ENCODE results near the gene RBM44. TPM values are rescaled to one million over a fixed set of nuclear protein-coding genes. Genes with fewer than 3 reads are reported as not detected.

The RBM44 gene
- total and polyA plus RNA-seq, 4 donors = 0.02 to 0.75 (median 0.15) TPM

DNA sequence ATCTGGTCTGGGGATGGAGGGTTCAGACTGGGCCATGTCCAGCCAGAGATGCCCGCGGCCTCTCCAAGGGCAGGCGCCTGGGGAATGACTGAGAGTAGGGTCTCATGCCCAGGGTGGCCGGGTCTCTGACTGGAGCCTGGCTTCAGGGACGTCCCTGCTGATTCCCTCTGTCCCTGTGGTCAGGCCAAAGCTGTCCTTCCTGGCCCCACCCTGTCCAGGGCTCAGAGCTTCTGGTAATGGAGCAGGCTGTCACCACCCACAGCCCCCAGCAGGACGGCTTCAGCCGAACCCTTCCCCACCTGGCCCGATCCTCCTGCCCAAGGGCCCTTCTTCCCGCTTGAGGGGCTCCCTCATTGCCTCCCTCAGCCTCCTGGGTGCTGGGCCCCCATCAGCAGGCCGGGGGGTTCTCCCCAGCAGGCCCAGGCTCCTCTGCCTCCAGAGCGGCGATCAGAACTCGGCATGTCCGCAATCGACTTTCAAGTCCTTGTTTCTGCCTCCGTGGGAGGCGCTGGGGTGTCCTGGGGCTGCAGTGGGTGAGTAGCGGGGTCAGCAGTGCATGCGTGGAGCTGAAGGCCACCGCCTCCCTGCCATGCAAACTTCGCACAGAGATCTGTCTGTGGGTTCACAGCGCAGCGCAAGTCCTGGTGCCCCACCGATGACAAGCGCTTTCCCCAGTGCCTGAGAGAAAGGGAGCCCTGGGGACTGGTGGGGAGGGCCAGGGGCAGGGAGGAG lies 79.2 kb downstream of the RBM44 start:
- 96% methylated on average over 25 of the region's 25 CpGs for WGBS
- Histone ChIP-seq H3K36me3 (ENCODE audit: control insufficient read depth in 4 of 4, insufficient read depth in 3 of 4, low read depth in 1 of 4, low read length in 3 of 4) (no peaks in the 10 kb centered on the region), H3K9ac (ENCODE audit: low read depth in 1 of 2, low read length in 2 of 2) (no peak overlapping the region), H3K9me3 (ENCODE audit: control insufficient read depth in 4 of 4, low read length in 3 of 4) (no peaks in the 10 kb centered on the region), H3K4me1 (ENCODE audit: control insufficient read depth in 4 of 4, insufficient read depth in 4 of 4, low read length in 3 of 4) (no peaks in the 10 kb centered on the region), H3K4me3 (ENCODE audit: low read depth in 1 of 3, low read length in 3 of 3) (no peak overlapping the region), H3K27ac (ENCODE audit: low read depth in 1 of 2, low read length in 2 of 2) (no peak overlapping the region), H3K27me3 (ENCODE audit: control insufficient read depth in 4 of 4, insufficient read depth in 4 of 4, low read length in 3 of 4) (no peaks in the 10 kb centered on the region)
- TF ChIP-seq RXRA (IDR thresholded peaks at IDR 0.05) (no peak), MAX (IDR thresholded peaks at IDR 0.05) (no peak), RAD21 (IDR thresholded peaks at IDR 0.05) (no peak), SP1 (IDR thresholded peaks at IDR 0.05) (no peak), REST (IDR thresholded peaks at IDR 0.05) (no peak), YY1 (IDR thresholded peaks at IDR 0.05) (no peak), TAF1 (conservative IDR thresholded peaks at IDR 0.05) (no peak), HNF4A (conservative IDR thresholded peaks at IDR 0.05) (no peak), JUND (IDR thresholded peaks at IDR 0.05) (no peak), NR2F2 (IDR thresholded peaks at IDR 0.05) (no peak), FOXA1 (IDR thresholded peaks at IDR 0.05) (no peak)
- TF ChIP-seq, protein P1, sequence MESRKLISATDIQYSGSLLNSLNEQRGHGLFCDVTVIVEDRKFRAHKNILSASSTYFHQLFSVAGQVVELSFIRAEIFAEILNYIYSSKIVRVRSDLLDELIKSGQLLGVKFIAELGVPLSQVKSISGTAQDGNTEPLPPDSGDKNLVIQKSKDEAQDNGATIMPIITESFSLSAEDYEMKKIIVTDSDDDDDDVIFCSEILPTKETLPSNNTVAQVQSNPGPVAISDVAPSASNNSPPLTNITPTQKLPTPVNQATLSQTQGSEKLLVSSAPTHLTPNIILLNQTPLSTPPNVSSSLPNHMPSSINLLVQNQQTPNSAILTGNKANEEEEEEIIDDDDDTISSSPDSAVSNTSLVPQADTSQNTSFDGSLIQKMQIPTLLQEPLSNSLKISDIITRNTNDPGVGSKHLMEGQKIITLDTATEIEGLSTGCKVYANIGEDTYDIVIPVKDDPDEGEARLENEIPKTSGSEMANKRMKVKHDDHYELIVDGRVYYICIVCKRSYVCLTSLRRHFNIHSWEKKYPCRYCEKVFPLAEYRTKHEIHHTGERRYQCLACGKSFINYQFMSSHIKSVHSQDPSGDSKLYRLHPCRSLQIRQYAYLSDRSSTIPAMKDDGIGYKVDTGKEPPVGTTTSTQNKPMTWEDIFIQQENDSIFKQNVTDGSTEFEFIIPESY (IDR thresholded peaks at IDR 0.05) = no peak
- TF ChIP-seq, protein P2, sequence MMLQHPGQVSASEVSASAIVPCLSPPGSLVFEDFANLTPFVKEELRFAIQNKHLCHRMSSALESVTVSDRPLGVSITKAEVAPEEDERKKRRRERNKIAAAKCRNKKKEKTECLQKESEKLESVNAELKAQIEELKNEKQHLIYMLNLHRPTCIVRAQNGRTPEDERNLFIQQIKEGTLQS (IDR thresholded peaks at IDR 0.05) = no peak
- DNase-seq (ENCODE audit: low spot score) = no peak

DNA sequence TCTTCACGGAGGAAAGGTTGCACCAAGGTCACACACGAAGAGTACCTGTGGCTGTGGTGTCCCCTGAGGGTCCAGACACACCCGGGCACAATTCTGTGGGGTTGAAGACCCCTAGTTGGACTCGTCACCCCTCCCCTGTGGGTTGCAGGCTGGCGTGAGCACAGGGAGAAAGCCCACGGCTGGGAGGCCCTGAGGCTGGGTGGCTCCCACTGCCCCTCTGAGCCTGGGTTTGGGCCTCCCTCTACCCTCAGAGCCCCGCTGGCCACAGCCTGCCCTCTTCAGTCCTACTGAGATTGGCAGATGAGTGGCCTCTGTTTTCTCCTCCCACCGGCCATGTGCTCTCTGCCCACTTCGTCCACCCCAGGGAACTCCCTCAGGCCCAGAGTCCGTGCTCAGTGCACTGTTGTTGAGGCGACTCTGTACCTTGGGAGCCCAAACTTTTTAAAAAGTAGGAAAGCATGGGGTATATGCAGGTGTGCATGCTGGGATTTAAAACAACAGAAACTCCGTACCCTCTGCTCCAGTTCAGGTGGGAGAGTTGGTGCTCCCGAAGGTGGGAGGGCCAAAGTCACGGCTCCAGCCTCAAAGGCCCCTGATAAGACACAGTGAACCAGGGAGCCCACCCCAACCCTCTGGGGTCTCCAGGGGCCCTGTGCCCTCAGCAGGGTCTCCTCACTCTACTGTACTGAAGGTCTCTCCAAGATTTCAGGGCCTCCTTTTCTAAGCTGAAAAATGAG lies 79.9 kb downstream of the RBM44 start:
- H3K4me1 ChIP-seq (ENCODE audit: control insufficient read depth in 4 of 4, insufficient read depth in 4 of 4, low read length in 3 of 4) = no peaks in the 10 kb centered on the region
- no peaks in the 10 kb centered on the region for H3K27me3 ChIP-seq (ENCODE audit: control insufficient read depth in 4 of 4, insufficient read depth in 4 of 4, low read length in 3 of 4)
- H3K4me3 ChIP-seq (ENCODE audit: low read depth in 1 of 3, low read length in 3 of 3) = no peak overlapping the region
- no peak overlapping the region for H3K27ac ChIP-seq (ENCODE audit: low read depth in 1 of 2, low read length in 2 of 2)
- H3K9me3 ChIP-seq (ENCODE audit: control insufficient read depth in 4 of 4, low read length in 3 of 4) = no peaks in the 10 kb centered on the region
- WGBS = 94% methylated on average over 14 of the region's 14 CpGs
- H3K9ac ChIP-seq (ENCODE audit: low read depth in 1 of 2, low read length in 2 of 2) = no peak overlapping the region
- H3K36me3 ChIP-seq (ENCODE audit: control insufficient read depth in 4 of 4, insufficient read depth in 3 of 4, low read depth in 1 of 4, low read length in 3 of 4) = no peaks in the 10 kb centered on the region
- TF ChIP-seq RXRA (IDR thresholded peaks at IDR 0.05) = no peak
- no peak for DNase-seq (ENCODE audit: low spot score)
